Skin of body (tissue), 2 donors: Measurements from ENCODE around the gene CBX3. TPM values are rescaled to one million over a fixed set of nuclear protein-coding genes. Genes with fewer than 3 reads are reported as not detected.
"Not testable (repeated sequence)": the region's sequence is repeated elsewhere in the genome, so short reads cannot be mapped to it uniquely, and the experiment has no call there.

Experiments
- DNase-seq: peaks from one replicate; lab custom pipeline; 2025; lab: John Stamatoyannopoulos, UW
- total RNA-seq: library from RNA; depleted of rRNA; stranded (reverse); fragments of >200 nt; gene quantifications from one replicate; pipeline ENCODE4 v1.2.3, GENCODE V29; 2014

CBX3 gene
- total RNA-seq, 1 donor from 2014 or later, result 106 TPM

- DNase-seq, result no peak
Measured at GRCh38 chr7:26187380-26188205, 14.0 kb upstream of the CBX3 start.

- DNase-seq, result no peak
Measured at GRCh38 chr7:26188206-26188956, 13.2 kb upstream of the CBX3 start.

- no peak for DNase-seq
Measured at GRCh38 chr7:26188957-26189541, 12.5 kb upstream of the CBX3 start.

- no peak for DNase-seq
Measured at GRCh38 chr7:26189697-26190096, 11.8 kb upstream of the CBX3 start.

- DNase-seq, result no peak
Measured at GRCh38 chr7:26190417-26190869, 11.1 kb upstream of the CBX3 start.

GRCh38 chr7:26191233-26191973 is 10.1 kb upstream of the CBX3 start:
- no peak for DNase-seq

GRCh38 chr7:26191974-26192479 is 9.5 kb upstream of the CBX3 start:
- no peak for DNase-seq

GRCh38 chr7:26192485-26193087 is 9.0 kb upstream of the CBX3 start:
- no peak for DNase-seq

GRCh38 chr7:26193432-26194207 is 7.9 kb upstream of the CBX3 start:
- no peak for DNase-seq

- DNase-seq, result not testable (repeated sequence)
Measured at GRCh38 chr7:26194764-26195163, 6.8 kb upstream of the CBX3 start.

- no peak for DNase-seq
Measured at GRCh38 chr7:26195182-26195581, 6.4 kb upstream of the CBX3 start.

GRCh38 chr7:26195867-26196657 is 5.5 kb upstream of the CBX3 start:
- DNase-seq, result no peak

GRCh38 chr7:26197153-26198115 is 4.1 kb upstream of the CBX3 start:
- DNase-seq, result no peak

GRCh38 chr7:26198133-26198780 is 3.3 kb upstream of the CBX3 start:
- DNase-seq, result peak; percentile 40

- no peak for DNase-seq
Measured at GRCh38 chr7:26198781-26199169, 2.8 kb upstream of the CBX3 start.

GRCh38 chr7:26199301-26200037 is 2.1 kb upstream of the CBX3 start:
- peak; percentile 74 for DNase-seq

GRCh38 chr7:26200038-26200443 is 1.5 kb upstream of the CBX3 start:
- DNase-seq, result peak; percentile 73
